Ascending aorta (tissue), 2 donors: ENCODE results near the gene CA10. TPM values are rescaled to one million over a fixed set of nuclear protein-coding genes. Genes with fewer than 3 reads are reported as not detected.

Experiments
- DNase-seq, 2 donors: peaks; one replicate each; pipeline ENCODE4 v3.0.0-alpha.2; 2019; ENCODE audit warnings: low spot score in 2 of 2
- H3K27ac ChIP-seq, 2 donors: fragments of 200-600 bp; sonication (generic); one replicate each; pipeline ENCODE4 v1.5.1; 2016 to 2017; ENCODE audit warnings: mild to moderate bottlenecking in 1 of 2
- H3K27me3 ChIP-seq: fragments of 200-600 bp; sonication (generic); one replicate; pipeline ENCODE4 v1.5.1; 2017
- H3K36me3 ChIP-seq, 2 donors: fragments of 200-600 bp; sonication (generic); one replicate each; pipeline ENCODE4 v1.5.1; 2016
- H3K4me1 ChIP-seq, 2 donors: fragments of 200-600 bp; sonication (generic); one replicate each; pipeline ENCODE4 v1.5.1; 2016 to 2017; ENCODE audit warnings: mild to moderate bottlenecking in 1 of 2
- H3K4me3 ChIP-seq, 2 donors: fragments of 200-600 bp; sonication (generic); one replicate each; pipeline ENCODE4 v1.5.1; 2016 to 2017; ENCODE audit warnings: mild to moderate bottlenecking in 1 of 2
- H3K9me3 ChIP-seq, 2 donors: fragments of 200-600 bp; sonication (generic); one replicate each; pipeline ENCODE4 v1.5.1; 2016
- intact Hi-C: fragments of 100-400 bp; cut with DNase I; formaldehyde crosslinking; loops from one replicate; pipeline ENCODE4 v1.15.1; 2023
- total RNA-seq: library from RNA; depleted of rRNA; stranded (reverse); fragments of >200 nt; gene quantifications from one replicate; pipeline ENCODE4 v1.1.0, GENCODE V29; 2016
- TF ChIP-seq, protein P1 (sequence below), 3 experiments: fragments of 200-600 bp in 2 of 3; fragments of 450-650 bp in 1 of 3; sonication (generic) in 2 of 3; IDR thresholded peaks; one replicate each; pipeline ENCODE4 v1.5.1; 2016 to 2019; ENCODE audit warnings: antibody characterized with exemption in 3 of 3, mild to moderate bottlenecking in 1 of 3, moderate library complexity in 1 of 3

Gene CA10
- total RNA-seq, 1 donor from 2014 or later, result not detected

DNA sequence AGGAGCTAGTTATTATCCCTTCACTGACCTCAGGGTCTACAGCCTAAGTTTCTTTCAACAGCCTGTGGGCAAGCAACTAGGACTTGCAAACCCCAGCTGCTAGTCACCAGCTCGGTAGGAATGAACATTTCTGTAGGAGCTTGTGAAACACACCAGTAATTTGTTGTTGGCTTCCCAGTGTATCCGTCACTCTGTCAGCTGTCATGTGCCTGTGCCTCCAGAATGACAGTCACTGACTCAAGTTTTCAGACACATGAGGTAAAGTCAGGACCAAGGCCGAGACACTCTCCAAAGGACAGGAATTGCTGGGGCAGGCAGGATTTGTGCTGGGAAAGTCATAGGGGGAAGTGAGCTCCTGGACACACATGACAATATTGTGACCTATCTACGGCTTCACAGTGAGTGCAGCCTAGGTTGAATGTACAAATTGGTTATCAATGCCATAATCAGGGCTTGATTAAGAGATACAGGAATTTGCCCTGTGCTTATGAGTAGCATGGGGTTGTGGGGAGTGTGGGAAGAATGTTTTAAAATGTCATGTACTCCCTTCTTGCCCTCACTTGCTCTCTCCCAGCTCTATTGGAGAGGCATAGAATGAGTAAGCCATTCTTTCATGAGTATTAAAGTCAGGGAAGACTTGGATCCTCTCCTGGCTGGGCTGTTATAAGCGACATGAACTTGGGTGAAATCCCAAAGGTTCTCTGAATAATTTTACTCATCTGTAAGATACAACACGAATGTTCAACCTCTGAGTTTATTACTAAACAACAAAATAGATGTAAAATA is 506.8 kb downstream of the CA10 start:
- no peaks in the 10 kb centered on the region for H3K27me3 ChIP-seq
- no peak overlapping the region for H3K4me3 ChIP-seq
- H3K36me3 ChIP-seq, result no peaks in the 10 kb centered on the region
- DNase-seq, result no peak
- intact Hi-C loops, result no loop called here
- no peaks in the 10 kb centered on the region for H3K4me1 ChIP-seq
- H3K27ac ChIP-seq, result no peak overlapping the region
- TF ChIP-seq, protein P1, sequence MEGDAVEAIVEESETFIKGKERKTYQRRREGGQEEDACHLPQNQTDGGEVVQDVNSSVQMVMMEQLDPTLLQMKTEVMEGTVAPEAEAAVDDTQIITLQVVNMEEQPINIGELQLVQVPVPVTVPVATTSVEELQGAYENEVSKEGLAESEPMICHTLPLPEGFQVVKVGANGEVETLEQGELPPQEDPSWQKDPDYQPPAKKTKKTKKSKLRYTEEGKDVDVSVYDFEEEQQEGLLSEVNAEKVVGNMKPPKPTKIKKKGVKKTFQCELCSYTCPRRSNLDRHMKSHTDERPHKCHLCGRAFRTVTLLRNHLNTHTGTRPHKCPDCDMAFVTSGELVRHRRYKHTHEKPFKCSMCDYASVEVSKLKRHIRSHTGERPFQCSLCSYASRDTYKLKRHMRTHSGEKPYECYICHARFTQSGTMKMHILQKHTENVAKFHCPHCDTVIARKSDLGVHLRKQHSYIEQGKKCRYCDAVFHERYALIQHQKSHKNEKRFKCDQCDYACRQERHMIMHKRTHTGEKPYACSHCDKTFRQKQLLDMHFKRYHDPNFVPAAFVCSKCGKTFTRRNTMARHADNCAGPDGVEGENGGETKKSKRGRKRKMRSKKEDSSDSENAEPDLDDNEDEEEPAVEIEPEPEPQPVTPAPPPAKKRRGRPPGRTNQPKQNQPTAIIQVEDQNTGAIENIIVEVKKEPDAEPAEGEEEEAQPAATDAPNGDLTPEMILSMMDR (IDR thresholded peaks at IDR 0.05), result no peak
- no peaks in the 10 kb centered on the region for H3K9me3 ChIP-seq

DNA sequence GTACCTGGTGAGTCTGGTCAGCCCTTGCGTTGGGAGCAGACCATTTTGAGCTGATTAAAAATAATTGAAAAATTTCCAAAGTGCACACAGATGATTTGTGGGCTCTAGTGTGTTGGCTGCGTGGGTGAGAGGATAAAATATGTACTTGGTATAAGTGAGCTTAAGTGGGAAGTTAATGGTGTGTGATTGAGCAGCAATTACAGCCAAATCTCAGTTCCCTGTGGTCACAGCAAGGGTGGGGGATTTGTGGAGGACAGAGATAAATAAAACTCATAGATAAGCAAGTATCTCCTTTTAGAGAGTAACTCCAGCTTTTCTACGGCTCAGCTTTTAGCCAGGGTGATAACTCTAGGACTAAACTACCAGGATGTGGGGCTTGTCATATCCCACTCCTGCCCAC is 507.7 kb downstream of the CA10 start:
- intact Hi-C loops, result no loop called here
- Histone ChIP-seq H3K4me3 (no peak overlapping the region), H3K27ac (no peak overlapping the region), H3K9me3 (no peaks in the 10 kb centered on the region), H3K27me3 (no peaks in the 10 kb centered on the region), H3K4me1 (no peaks in the 10 kb centered on the region), H3K36me3 (no peaks in the 10 kb centered on the region)
- no peak for DNase-seq
- TF ChIP-seq, protein P1 (IDR thresholded peaks at IDR 0.05), result no peak

DNA sequence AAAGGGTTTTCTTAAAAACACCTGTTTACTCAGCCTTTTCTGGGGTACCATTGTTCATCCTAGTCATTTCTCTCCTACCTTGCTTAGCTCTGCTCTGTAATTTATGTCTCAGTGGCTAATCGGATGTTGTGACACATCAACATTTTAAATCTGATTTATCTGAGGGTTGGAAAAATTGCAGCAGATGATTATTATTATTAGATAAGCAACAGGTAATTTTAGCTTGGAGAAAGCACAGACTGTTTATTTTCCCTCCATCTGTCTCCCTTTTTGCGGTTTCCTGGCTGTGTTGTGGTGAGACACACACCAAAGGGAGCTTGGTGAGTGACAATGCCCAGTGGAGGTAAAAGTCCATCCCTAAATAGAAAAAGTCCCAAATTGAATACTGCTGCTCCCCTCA is 508.3 kb downstream of the CA10 start:
- Histone ChIP-seq H3K27me3 (no peaks in the 10 kb centered on the region), H3K9me3 (no peaks in the 10 kb centered on the region), H3K27ac (no peak overlapping the region), H3K4me1 (no peaks in the 10 kb centered on the region), H3K4me3 (no peak overlapping the region), H3K36me3 (no peaks in the 10 kb centered on the region)
- TF ChIP-seq, protein P1 (IDR thresholded peaks at IDR 0.05), result no peak
- no peak for DNase-seq
- intact Hi-C loops, result no loop called here

DNA sequence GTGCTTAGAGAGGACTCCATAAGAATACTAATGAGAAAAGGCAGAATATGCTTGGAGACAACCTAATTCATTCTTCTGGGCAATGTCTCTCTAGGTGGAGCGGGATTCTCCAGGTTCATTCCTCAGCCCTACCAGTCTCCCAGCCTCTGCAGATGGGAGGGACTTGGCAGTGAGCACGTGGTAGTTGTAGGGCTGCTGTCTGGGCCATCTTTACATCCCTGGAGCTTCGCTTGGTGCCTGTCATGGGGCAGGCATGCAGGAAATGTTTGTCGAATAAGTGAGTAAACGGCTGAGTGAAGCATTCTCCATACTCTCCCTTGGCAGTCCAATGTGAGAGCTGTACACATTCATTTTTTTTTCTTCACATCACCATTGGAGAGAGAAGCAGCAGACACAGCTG is 510.7 kb downstream of the CA10 start:
- H3K4me1 ChIP-seq, result no peaks in the 10 kb centered on the region
- TF ChIP-seq, protein P1 (IDR thresholded peaks at IDR 0.05), result no peak
- no peak for DNase-seq
- H3K9me3 ChIP-seq, result no peaks in the 10 kb centered on the region
- H3K27me3 ChIP-seq, result no peaks in the 10 kb centered on the region
- H3K36me3 ChIP-seq, result no peaks in the 10 kb centered on the region
- H3K4me3 ChIP-seq, result no peak overlapping the region
- intact Hi-C loops, result no loop called here
- H3K27ac ChIP-seq, result no peak overlapping the region

DNA sequence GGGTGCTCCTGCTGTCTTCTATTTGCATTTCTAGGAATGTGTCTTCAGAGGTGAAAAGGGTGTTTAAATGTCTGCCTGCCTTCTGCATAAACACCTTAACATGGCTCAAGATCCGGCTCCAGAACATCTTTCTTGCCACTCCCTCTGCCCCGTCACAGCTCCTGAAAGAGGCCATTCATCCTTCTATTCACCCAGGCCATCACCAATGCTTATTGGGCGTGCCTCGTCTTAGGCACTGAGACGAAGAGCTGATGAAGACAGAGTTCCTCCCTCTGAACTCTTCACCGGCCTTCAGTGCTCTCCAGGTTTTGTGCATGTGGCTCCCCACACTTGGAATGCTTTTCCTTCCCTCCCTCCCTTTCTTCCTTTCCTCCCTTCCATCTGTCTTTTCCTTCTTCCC is 511.4 kb downstream of the CA10 start:
- intact Hi-C loops, result no loop called here
- Histone ChIP-seq H3K27me3 (no peaks in the 10 kb centered on the region), H3K27ac (no peak overlapping the region), H3K9me3 (no peaks in the 10 kb centered on the region), H3K4me3 (no peak overlapping the region), H3K4me1 (no peaks in the 10 kb centered on the region), H3K36me3 (no peaks in the 10 kb centered on the region)
- no peak for DNase-seq
- TF ChIP-seq, protein P1 (IDR thresholded peaks at IDR 0.05), result no peak
